IPS-18c (cell line): Measurements from ENCODE around the gene ANKRD44.

Experiments used
- H3K4me3 ChIP-seq: 2 replicates; pipeline ENCODE4 v1.7.0; 2013; ENCODE audit warnings: low read depth, mild to moderate bottlenecking, low read length, moderate library complexity; ENCODE audit not compliant: insufficient read depth
- H3K9me3 ChIP-seq: one replicate; pipeline ENCODE4 v1.6.1; 2013; ENCODE audit warnings: mild to moderate bottlenecking, low read length, moderate library complexity; ENCODE audit not compliant: control insufficient read depth, insufficient read depth

Gene ANKRD44

GRCh38 chr2:197327073-197327471 is 16.5 kb upstream of the ANKRD44 start:
- Histone ChIP-seq H3K4me3 (no peak overlapping the region), H3K9me3 (no peaks in the 10 kb centered on the region)

- no peaks in the 10 kb centered on the region for H3K9me3 ChIP-seq
- H3K4me3 ChIP-seq, result no peak overlapping the region
Measured at GRCh38 chr2:197324801-197325200, 14.2 kb upstream of the ANKRD44 start.

- Histone ChIP-seq H3K4me3 (no peak overlapping the region), H3K9me3 (no peaks in the 10 kb centered on the region)
Measured at GRCh38 chr2:197322724-197323720, 12.4 kb upstream of the ANKRD44 start.

GRCh38 chr2:197322143-197322542 is 11.6 kb upstream of the ANKRD44 start:
- no peaks in the 10 kb centered on the region for H3K9me3 ChIP-seq
- no peak overlapping the region for H3K4me3 ChIP-seq

- Histone ChIP-seq H3K4me3 (no peak overlapping the region), H3K9me3 (no peaks in the 10 kb centered on the region)
Measured at GRCh38 chr2:197315371-197315770, 4.8 kb upstream of the ANKRD44 start.

GRCh38 chr2:197312186-197312585 is 1.6 kb upstream of the ANKRD44 start:
- Histone ChIP-seq H3K9me3 (no peaks in the 10 kb centered on the region), H3K4me3 (no peak overlapping the region)

GRCh38 chr2:197311421-197312033 is 947 bp upstream of the ANKRD44 start:
- no peaks in the 10 kb centered on the region for H3K9me3 ChIP-seq
- H3K4me3 ChIP-seq, result 0 out of 2 replicates have a peak overlapping the region, but pooled peaks have one; percentile 55

GRCh38 chr2:197310987-197311420 is 424 bp upstream of the ANKRD44 start:
- no peaks in the 10 kb centered on the region for H3K9me3 ChIP-seq
- H3K4me3 ChIP-seq, result peak overlapping the region; percentile 55

GRCh38 chr2:197309691-197310231 is 819 bp downstream of the ANKRD44 start:
- Histone ChIP-seq H3K9me3 (no peaks in the 10 kb centered on the region), H3K4me3 (peak overlapping the region; percentile 70)

- H3K4me3 ChIP-seq, result peak overlapping the region; percentile 70
- H3K9me3 ChIP-seq, result no peaks in the 10 kb centered on the region
Measured at GRCh38 chr2:197308996-197309690, 1.4 kb downstream of the ANKRD44 start.

- Histone ChIP-seq H3K9me3 (no peaks in the 10 kb centered on the region), H3K4me3 (no peak overlapping the region)
Measured at GRCh38 chr2:197308585-197308984, 2.0 kb downstream of the ANKRD44 start.

- Histone ChIP-seq H3K9me3 (no peaks in the 10 kb centered on the region), H3K4me3 (no peak overlapping the region)
Measured at GRCh38 chr2:197307933-197308521, 2.6 kb downstream of the ANKRD44 start.

- no peak overlapping the region for H3K4me3 ChIP-seq
- H3K9me3 ChIP-seq, result no peaks in the 10 kb centered on the region
Measured at GRCh38 chr2:197307236-197307932, 3.2 kb downstream of the ANKRD44 start.

GRCh38 chr2:197306696-197307040 is 3.9 kb downstream of the ANKRD44 start:
- no peak overlapping the region for H3K4me3 ChIP-seq

GRCh38 chr2:197306024-197306695 is 4.4 kb downstream of the ANKRD44 start:
- H3K4me3 ChIP-seq, result no peak overlapping the region

More at GRCh38 chr2:197306696-197307040, 3.9 kb downstream of the ANKRD44 start:
- no peaks in the 10 kb centered on the region for H3K9me3 ChIP-seq

GRCh38 chr2:197304556-197305011 is 6.0 kb downstream of the ANKRD44 start:
- Histone ChIP-seq H3K9me3 (no peaks in the 10 kb centered on the region), H3K4me3 (no peak overlapping the region)

More at GRCh38 chr2:197306024-197306695, 4.4 kb downstream of the ANKRD44 start:
- no peaks in the 10 kb centered on the region for H3K9me3 ChIP-seq
